ENCODE measurements around the gene IER5L.
"Not testable (repeated sequence)": the region's sequence is repeated elsewhere in the genome, so short reads cannot be mapped to it uniquely, and the experiment has no call there.

IER5L gene

GRCh38 chr9:129202613-129203555 lies 24.8 kb upstream of the IER5L start:
- DNase-seq = peak; percentile 97

- no peak for DNase-seq
These were observed 23.8 kb upstream of the IER5L start for GRCh38 chr9:129201866-129202265.

DNA sequence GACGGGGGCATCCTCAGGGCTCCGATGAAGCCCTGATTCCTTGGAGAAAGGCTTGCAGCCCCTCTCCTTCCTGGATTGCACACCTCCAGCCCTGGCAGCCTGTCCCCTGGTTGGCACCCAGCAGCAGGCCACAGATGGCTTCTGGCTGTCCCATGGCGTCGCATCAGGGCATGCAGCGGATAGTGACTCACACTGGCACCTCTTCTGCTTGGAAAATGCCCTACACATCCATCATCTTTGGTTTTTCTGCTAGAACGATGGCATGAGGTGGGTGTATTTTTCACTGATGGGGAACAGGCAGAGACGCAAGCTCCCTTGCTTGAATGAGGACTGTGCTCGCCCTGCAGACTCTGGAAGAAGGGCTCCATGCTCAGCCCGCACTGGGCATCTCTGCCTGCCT lies 23.2 kb upstream of the IER5L start:
- DNase-seq = no peak

DNA sequence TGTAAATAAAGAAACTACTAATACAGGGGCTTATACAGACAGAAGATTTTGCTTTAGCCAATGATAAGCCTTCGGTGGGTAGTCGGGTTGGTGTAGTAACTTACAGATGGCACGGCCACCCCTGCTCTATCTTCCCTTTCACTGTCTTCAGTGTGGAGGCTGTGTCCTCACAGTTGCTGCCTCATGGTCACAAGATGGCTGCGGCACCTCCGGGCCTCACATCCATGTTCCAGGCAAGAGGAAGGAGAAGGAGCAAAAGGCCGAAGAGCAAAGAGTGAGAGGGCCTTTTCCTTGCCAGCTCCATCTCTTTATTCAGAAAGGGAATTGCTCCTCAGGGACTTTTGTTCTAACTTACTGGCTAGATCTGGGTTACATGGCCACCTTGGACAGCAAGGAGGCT lies 22.2 kb upstream of the IER5L start:
- no peak for DNase-seq

GRCh38 chr9:129199044-129199435 lies 21.0 kb upstream of the IER5L start:
- DNase-seq = no peak

GRCh38 chr9:129198319-129199043 lies 20.4 kb upstream of the IER5L start:
- DNase-seq = no peak

- no peak for DNase-seq
These were observed 19.9 kb upstream of the IER5L start for GRCh38 chr9:129197978-129198318.

- DNase-seq = not testable (repeated sequence)
These were observed 19.0 kb upstream of the IER5L start for GRCh38 chr9:129197045-129197444.

GRCh38 chr9:129195606-129196005 lies 17.5 kb upstream of the IER5L start:
- DNase-seq = no peak

- no peak for DNase-seq
These were observed 16.2 kb upstream of the IER5L start for GRCh38 chr9:129194221-129194620.

DNA sequence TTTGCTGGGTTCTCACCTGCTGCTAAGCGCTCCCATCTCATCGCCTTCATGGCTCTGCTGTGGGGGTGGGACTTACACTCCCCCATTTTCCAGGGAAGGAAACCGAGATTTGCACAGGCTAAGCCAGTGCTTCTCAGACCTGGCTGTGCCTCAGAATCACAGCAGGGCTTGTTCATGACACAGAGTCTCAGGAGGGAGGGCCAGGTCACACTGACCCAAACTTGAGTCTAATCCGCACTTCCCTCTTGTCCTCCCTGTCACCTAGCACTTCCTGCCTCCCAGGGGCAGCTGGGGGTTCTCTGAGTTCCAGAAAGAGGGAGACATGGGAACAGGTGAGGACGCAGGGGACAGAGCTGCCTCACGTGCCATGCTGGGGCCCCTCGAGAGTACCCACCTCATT lies 15.6 kb upstream of the IER5L start:
- no peak for DNase-seq

GRCh38 chr9:129191234-129191633 lies 13.2 kb upstream of the IER5L start:
- no peak for DNase-seq

- DNase-seq = not testable (repeated sequence)
These were observed 11.9 kb upstream of the IER5L start for GRCh38 chr9:129189971-129190370.

GRCh38 chr9:129187042-129187441 lies 9.0 kb upstream of the IER5L start:
- no peak for DNase-seq

GRCh38 chr9:129185991-129186390 lies 7.9 kb upstream of the IER5L start:
- DNase-seq = no peak

DNA sequence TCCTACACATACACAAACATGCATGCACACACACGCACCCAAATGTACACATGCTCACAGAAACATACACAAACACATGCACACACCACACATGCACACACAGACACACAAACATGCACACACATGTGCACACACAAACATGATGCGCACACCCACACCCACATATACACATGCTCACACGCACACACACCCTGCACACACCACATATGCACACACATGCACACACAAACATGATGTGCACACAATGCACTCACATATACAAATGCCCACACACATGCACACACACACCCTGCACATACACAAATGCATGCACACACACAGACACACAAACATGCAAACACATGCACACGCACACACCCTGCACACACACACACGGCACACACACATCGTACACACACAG lies 7.3 kb upstream of the IER5L start:
- no peak for DNase-seq

DNA sequence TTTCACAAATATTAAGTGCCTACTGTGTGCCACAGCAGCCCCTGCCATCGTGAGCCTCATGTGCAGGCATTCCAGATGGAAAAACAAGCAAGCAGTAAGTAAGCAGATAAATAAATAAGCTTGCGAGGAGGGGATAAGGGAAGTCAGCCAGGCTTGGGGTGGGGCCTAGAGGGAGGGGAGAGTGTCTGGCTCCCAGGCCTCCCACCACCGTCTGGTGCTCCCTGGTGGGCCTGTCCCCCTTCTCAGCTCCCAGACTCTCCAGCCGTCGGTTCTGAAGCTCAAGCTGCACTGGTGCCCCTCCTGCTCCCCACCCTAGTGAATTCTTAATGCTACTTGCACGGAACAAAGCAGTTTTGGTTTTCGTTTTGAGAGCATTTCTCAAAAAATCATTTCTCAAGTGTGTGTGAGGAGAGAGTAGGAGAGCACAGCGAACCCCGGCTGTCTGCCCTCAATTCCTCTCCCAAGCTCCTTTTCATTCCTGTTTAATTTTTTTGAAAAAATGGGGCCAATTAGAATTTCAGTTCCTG lies 6.6 kb upstream of the IER5L start:
- no peak for DNase-seq

DNA sequence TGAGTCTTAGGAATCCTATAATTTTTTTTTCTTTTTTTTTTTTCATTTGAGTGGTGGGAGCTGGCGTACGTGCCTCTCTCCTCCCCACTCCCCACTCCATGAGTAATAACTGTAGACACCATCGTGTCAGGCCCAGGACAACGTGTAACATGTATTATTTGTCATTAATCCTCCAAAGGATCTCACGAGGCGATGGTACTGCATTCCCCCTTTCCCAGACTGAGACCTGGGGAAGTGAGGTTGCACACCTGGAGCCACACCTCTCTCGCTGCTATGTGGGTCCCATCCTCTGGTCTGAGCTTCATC lies 6.1 kb upstream of the IER5L start:
- no peak for DNase-seq

GRCh38 chr9:129183495-129184218 lies 5.6 kb upstream of the IER5L start:
- no peak for DNase-seq

- DNase-seq = no peak
These were observed 4.8 kb upstream of the IER5L start for GRCh38 chr9:129182625-129183494.

GRCh38 chr9:129182122-129182521 lies 4.1 kb upstream of the IER5L start:
- DNase-seq = no peak

DNA sequence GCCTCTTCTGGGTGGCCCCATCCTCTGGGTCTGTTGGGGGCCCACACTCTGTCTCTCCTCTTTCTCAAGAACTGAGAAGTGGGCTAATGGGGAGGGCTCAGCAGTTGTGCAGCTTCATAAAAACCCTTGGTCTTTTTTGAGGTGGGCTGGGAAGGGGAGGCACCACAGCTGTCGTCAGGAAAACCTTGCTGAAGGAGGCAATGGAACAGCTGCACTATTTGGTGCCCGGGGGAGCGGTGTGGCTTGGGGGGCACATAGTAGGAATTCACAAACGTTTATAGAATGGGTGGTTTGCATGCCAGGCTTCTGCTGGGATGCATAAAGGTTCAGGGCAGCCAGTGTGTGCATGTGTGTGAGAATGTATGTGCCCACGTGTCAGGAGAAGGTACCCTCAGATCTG lies 3.2 kb upstream of the IER5L start:
- DNase-seq = no peak

Data from activated CD8-positive, alpha-beta memory T cell treated with anti-CD3 and anti-CD28 coated beads, Interleukin-2, amount 50 U/mL, for 48 hours (primary cell).